Stomach (tissue), 4 donors: Measurements from ENCODE around the gene FNDC10.

Experiments
- POLR2A ChIP-seq, 4 donors: fragments of 450-650 bp; IDR thresholded peaks; one replicate each; pipeline ENCODE4 v1.6.1; 2016; ENCODE audit warnings: antibody characterized with exemption in 4 of 4, control low read depth in 2 of 4, mild to moderate bottlenecking in 1 of 4, moderate library complexity in 1 of 4
- TF ChIP-seq, protein P1 (sequence below), 7 experiments: fragments of 450-650 bp in 4 of 7; fragments of 200-600 bp in 3 of 7; sonication (generic) in 3 of 7; IDR thresholded peaks; one replicate each; pipeline ENCODE4 v1.5.1; 2016 to 2019; ENCODE audit warnings: antibody characterized with exemption in 7 of 7, control low read depth in 2 of 7, mild to moderate bottlenecking in 1 of 7

DNA sequence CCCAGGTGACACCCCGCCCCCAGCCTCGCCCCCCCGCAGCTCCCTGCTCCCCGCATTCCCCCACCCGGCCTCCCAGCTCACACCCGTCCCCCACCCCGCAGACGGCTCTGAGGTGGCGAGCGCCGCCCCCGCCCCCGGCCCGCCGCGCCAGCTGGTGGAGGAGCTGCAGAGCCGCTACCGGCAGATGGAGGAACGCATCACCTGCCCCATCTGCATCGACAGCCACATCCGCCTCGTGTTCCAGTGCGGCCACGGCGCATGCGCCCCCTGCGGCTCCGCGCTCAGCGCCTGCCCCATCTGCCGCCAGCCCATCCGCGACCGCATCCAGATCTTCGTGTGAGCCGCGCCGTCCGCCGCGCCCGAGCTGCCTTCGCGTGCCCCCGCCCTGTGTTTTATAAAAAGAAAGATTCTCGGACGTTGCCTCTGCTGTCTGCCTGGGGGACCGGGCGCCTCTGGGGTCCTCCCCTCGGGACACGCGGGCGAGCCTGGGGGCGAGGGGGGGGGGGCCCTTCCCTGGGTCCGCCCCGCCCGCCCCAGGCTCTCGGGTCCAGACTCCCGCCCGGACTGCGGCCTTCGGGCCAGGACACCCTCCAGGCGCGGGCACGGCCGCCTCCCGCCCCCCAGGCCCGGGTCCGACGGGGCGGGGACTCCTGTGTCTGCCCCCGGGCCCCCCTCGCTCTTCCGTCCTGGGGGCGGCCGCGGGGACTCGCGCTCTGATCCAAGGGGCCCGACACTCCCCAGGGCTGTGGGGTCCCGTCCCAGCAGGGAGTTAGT lies 30.4 kb upstream of the FNDC10 start:
- TF ChIP-seq, protein P1, sequence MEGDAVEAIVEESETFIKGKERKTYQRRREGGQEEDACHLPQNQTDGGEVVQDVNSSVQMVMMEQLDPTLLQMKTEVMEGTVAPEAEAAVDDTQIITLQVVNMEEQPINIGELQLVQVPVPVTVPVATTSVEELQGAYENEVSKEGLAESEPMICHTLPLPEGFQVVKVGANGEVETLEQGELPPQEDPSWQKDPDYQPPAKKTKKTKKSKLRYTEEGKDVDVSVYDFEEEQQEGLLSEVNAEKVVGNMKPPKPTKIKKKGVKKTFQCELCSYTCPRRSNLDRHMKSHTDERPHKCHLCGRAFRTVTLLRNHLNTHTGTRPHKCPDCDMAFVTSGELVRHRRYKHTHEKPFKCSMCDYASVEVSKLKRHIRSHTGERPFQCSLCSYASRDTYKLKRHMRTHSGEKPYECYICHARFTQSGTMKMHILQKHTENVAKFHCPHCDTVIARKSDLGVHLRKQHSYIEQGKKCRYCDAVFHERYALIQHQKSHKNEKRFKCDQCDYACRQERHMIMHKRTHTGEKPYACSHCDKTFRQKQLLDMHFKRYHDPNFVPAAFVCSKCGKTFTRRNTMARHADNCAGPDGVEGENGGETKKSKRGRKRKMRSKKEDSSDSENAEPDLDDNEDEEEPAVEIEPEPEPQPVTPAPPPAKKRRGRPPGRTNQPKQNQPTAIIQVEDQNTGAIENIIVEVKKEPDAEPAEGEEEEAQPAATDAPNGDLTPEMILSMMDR (IDR thresholded peaks at IDR 0.05) = no peak
- no peak for TF ChIP-seq POLR2A (IDR thresholded peaks at IDR 0.05)
